ENCODE data around the gene FGF11.

The FGF11 gene

DNA sequence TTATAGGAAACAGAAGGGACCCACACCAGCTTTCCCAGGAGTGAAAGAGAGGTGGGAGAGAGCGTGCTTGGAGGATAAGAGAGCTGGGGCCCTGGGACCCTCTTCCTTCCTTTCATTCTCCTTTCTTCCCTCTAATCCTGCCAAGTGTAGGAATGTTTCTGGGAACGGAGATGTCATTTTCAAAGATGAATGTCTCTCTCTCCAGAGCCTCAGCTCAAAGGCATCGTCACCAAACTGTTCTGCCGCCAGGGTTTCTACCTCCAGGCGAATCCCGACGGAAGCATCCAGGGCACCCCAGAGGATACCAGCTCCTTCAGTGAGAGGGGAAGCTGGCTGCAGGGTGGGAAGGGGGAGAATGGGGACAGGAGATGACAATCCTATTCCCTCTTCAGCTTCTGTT, 2.0 kb downstream of the FGF11 start:
- H3K27me3 ChIP-seq (replicated peaks; ENCODE audit: control insufficient read depth, insufficient read depth, low read length, poor library complexity, severe bottlenecking), result peaks cover 44% of the 10 kb centered on the region

DNA sequence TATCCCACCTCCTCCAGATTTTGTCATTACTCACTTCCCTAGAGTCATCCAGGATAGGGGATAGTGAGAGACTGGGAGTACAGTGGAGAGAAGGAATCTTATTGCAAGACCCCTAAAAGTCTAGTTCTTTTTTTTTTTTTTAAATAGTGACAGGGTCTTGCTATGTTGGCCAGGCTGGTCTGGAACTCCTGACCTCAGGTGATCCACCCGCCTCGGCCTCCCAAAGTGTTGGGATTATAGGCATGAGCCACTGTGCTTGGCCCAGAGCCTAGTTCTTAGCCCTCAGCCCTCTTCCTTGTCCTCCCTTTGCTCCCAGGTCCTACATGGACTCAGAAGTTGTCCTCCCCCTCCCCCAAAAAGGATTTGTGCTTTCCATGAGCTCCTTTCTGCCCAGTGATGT, 2.8 kb downstream of the FGF11 start:
- no peak overlapping the region for H3K4me3 ChIP-seq (ENCODE audit: insufficient read depth, low read depth, low read length, poor library complexity, severe bottlenecking)
- DNase-seq, result no peak
- H3K9me3 ChIP-seq (ENCODE audit: control insufficient read depth, low read length), result no peaks in the 10 kb centered on the region
- H3K4me1 ChIP-seq (ENCODE audit: control insufficient read depth, insufficient read depth, low read length, poor library complexity, severe bottlenecking), result peaks cover 54% of the 10 kb centered on the region
- H3K27ac ChIP-seq (ENCODE audit: insufficient read depth, low read length, poor library complexity, severe bottlenecking), result no peak overlapping the region
- H3K27me3 ChIP-seq (replicated peaks; ENCODE audit: control insufficient read depth, insufficient read depth, low read length, poor library complexity, severe bottlenecking), result peaks cover 53% of the 10 kb centered on the region
- H3K36me3 ChIP-seq (ENCODE audit: control insufficient read depth, insufficient read depth, low read length), result no peaks in the 10 kb centered on the region

More for the DNA sequence above, 2.0 kb downstream of the FGF11 start:
- Histone ChIP-seq H3K36me3 (ENCODE audit: control insufficient read depth, insufficient read depth, low read length) (no peaks in the 10 kb centered on the region), H3K9me3 (ENCODE audit: control insufficient read depth, low read length) (no peaks in the 10 kb centered on the region), H3K27ac (ENCODE audit: insufficient read depth, low read length, poor library complexity, severe bottlenecking) (no peak overlapping the region), H3K4me1 (ENCODE audit: control insufficient read depth, insufficient read depth, low read length, poor library complexity, severe bottlenecking) (peaks cover 55% of the 10 kb centered on the region), H3K4me3 (ENCODE audit: insufficient read depth, low read depth, low read length, poor library complexity, severe bottlenecking) (no peak overlapping the region)
- DNase-seq, result no peak

- H3K4me1 ChIP-seq (ENCODE audit: control insufficient read depth, insufficient read depth, low read length, poor library complexity, severe bottlenecking), result peaks cover 37% of the 10 kb centered on the region
- no peaks in the 10 kb centered on the region for H3K9me3 ChIP-seq (ENCODE audit: control insufficient read depth, low read length)
- DNase-seq, result no peak
- no peak overlapping the region for H3K4me3 ChIP-seq (ENCODE audit: insufficient read depth, low read depth, low read length, poor library complexity, severe bottlenecking)
- H3K27me3 ChIP-seq (replicated peaks; ENCODE audit: control insufficient read depth, insufficient read depth, low read length, poor library complexity, severe bottlenecking), result peaks cover 51% of the 10 kb centered on the region
- H3K36me3 ChIP-seq (ENCODE audit: control insufficient read depth, insufficient read depth, low read length), result no peaks in the 10 kb centered on the region
- no peak overlapping the region for H3K27ac ChIP-seq (ENCODE audit: insufficient read depth, low read length, poor library complexity, severe bottlenecking)
Observed at GRCh38 chr17:7443499-7444485, 4.5 kb downstream of the FGF11 start.

GRCh38 chr17:7444682-7445618, 5.6 kb downstream of the FGF11 start, which contains the start of gene CHRNB1:
CHRNB1 (plus strand) TSS chr17:7445061; CDS start chr17:7445128, 67 bp downstream.
- no peaks in the 10 kb centered on the region for H3K36me3 ChIP-seq (ENCODE audit: control insufficient read depth, insufficient read depth, low read length)
- peaks cover 39% of the 10 kb centered on the region for H3K27me3 ChIP-seq (replicated peaks; ENCODE audit: control insufficient read depth, insufficient read depth, low read length, poor library complexity, severe bottlenecking)
- H3K4me1 ChIP-seq (ENCODE audit: control insufficient read depth, insufficient read depth, low read length, poor library complexity, severe bottlenecking), result peaks cover 29% of the 10 kb centered on the region
- no peak for DNase-seq
- no peaks in the 10 kb centered on the region for H3K9me3 ChIP-seq (ENCODE audit: control insufficient read depth, low read length)
- peak within 1 kb of the TSS; percentile 32 for H3K4me3 ChIP-seq (ENCODE audit: insufficient read depth, low read depth, low read length, poor library complexity, severe bottlenecking)
- H3K27ac ChIP-seq (ENCODE audit: insufficient read depth, low read length, poor library complexity, severe bottlenecking), result no peak within 1 kb of the TSS

DNA sequence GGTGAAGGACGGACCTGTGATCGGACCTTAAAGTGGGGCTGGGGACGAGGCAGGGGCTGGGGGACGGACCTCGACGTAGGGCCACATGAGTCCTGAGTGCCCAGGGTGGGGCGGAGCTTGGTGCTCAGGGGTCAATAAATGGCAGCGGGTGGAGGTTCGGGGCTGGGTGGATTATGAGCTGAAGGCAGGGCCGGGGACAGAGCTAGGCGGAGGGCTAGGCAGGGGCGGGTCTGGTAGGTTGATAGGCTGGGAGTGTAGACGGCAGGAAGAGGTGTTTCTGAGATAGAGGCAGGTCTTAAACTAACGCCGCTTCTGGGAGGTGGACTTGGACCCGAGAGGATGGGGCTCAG, 6.3 kb downstream of the FGF11 start:
- Histone ChIP-seq H3K9me3 (ENCODE audit: control insufficient read depth, low read length) (no peaks in the 10 kb centered on the region), H3K27me3 (replicated peaks; ENCODE audit: control insufficient read depth, insufficient read depth, low read length, poor library complexity, severe bottlenecking) (peaks cover 33% of the 10 kb centered on the region), H3K36me3 (ENCODE audit: control insufficient read depth, insufficient read depth, low read length) (no peaks in the 10 kb centered on the region), H3K27ac (ENCODE audit: insufficient read depth, low read length, poor library complexity, severe bottlenecking) (no peak overlapping the region), H3K4me3 (ENCODE audit: insufficient read depth, low read depth, low read length, poor library complexity, severe bottlenecking) (peak overlapping the region; percentile 32), H3K4me1 (ENCODE audit: control insufficient read depth, insufficient read depth, low read length, poor library complexity, severe bottlenecking) (peaks cover 23% of the 10 kb centered on the region)
- no peak for DNase-seq

GRCh38 chr17:7448461-7448860, 9.1 kb downstream of the FGF11 start:
- no peak for DNase-seq
- H3K36me3 ChIP-seq (ENCODE audit: control insufficient read depth, insufficient read depth, low read length), result no peaks in the 10 kb centered on the region
- peaks cover 25% of the 10 kb centered on the region for H3K27me3 ChIP-seq (replicated peaks; ENCODE audit: control insufficient read depth, insufficient read depth, low read length, poor library complexity, severe bottlenecking)
- H3K27ac ChIP-seq (ENCODE audit: insufficient read depth, low read length, poor library complexity, severe bottlenecking), result no peak overlapping the region
- no peaks in the 10 kb centered on the region for H3K9me3 ChIP-seq (ENCODE audit: control insufficient read depth, low read length)
- H3K4me3 ChIP-seq (ENCODE audit: insufficient read depth, low read depth, low read length, poor library complexity, severe bottlenecking), result no peak overlapping the region
- H3K4me1 ChIP-seq (ENCODE audit: control insufficient read depth, insufficient read depth, low read length, poor library complexity, severe bottlenecking), result peaks cover 18% of the 10 kb centered on the region

- H3K27ac ChIP-seq (ENCODE audit: insufficient read depth, low read length, poor library complexity, severe bottlenecking), result no peak overlapping the region
Observed at GRCh38 chr17:7459961-7460545, 20.7 kb downstream of the FGF11 start.

DNA sequence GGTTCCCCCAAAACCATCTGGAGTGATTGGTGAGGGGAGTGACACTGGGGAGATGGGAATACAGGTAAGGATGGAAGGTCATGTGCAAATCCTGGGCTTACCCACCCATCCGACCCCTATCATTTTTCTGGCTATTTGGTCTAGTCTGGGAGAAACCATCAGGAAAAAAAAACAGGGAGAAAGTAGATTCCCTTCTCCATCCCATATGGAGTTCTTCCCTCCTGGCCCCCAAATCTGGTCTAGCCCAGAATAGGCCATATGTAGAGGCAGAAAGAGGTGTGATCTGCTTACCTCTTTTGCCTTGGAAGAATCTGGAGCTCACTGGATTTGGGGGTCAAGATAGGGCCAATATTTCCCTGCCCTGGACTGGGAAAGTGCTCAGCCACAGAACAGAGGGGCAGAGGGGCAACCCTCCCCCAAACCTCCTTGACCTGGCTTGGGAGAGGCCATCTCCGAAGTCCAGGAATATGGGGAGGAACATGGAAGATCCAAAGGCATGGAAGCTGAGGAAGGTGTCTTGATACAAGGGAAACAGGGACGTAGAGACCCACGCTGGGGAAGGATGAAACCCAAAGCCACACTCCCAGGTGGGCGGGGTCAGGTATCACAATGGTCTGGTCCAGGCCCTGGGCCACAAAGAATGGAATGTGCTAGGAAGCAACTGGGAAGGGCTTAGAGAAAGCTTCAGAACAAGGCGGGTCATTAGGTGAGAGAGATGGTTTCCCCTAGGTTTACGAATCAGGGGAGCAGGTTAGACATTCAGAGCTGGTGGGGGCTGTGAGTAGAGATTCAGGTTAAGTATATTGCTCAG, 21.7 kb downstream of the FGF11 start:
- DNase-seq, result no peak
- peaks cover 25% of the 10 kb centered on the region for H3K36me3 ChIP-seq (ENCODE audit: control insufficient read depth, insufficient read depth, low read length)
- H3K4me3 ChIP-seq (ENCODE audit: insufficient read depth, low read depth, low read length, poor library complexity, severe bottlenecking), result no peak overlapping the region
- H3K27me3 ChIP-seq (replicated peaks; ENCODE audit: control insufficient read depth, insufficient read depth, low read length, poor library complexity, severe bottlenecking), result no peaks in the 10 kb centered on the region
- H3K4me1 ChIP-seq (ENCODE audit: control insufficient read depth, insufficient read depth, low read length, poor library complexity, severe bottlenecking), result peaks cover 7% of the 10 kb centered on the region
- no peaks in the 10 kb centered on the region for H3K9me3 ChIP-seq (ENCODE audit: control insufficient read depth, low read length)
- no peak overlapping the region for H3K27ac ChIP-seq (ENCODE audit: insufficient read depth, low read length, poor library complexity, severe bottlenecking)

More at GRCh38 chr17:7459961-7460545, 20.7 kb downstream of the FGF11 start:
- Histone ChIP-seq H3K9me3 (ENCODE audit: control insufficient read depth, low read length) (no peaks in the 10 kb centered on the region), H3K27me3 (replicated peaks; ENCODE audit: control insufficient read depth, insufficient read depth, low read length, poor library complexity, severe bottlenecking) (no peaks in the 10 kb centered on the region), H3K4me3 (ENCODE audit: insufficient read depth, low read depth, low read length, poor library complexity, severe bottlenecking) (no peak overlapping the region), H3K36me3 (ENCODE audit: control insufficient read depth, insufficient read depth, low read length) (peaks cover 16% of the 10 kb centered on the region), H3K4me1 (ENCODE audit: control insufficient read depth, insufficient read depth, low read length, poor library complexity, severe bottlenecking) (peaks cover 10% of the 10 kb centered on the region)
- DNase-seq, result no peak
